Measurements from ENCODE around the gene SKAP1.

DNA sequence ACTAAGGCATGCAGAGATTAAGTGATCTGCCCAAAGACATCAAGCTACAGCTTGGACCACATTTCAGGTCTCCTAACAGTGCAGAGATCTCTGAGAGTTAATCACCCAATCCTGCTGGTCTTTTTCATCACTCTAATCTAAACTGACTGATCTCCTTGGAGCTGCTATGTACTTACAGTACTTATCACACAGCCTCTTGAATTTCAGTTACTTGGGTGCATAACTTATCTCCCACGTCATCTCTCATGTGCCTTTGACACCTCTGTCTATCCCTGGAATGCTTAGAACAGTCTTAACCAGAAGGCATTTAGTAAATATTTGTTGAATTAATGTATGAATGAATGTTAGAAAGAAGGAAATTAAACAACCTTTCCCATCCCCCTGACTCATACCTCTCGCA, 183.4 kb downstream of the SKAP1 start:
- no peak for TF ChIP-seq EP300 (IDR thresholded peaks at IDR 0.05; ENCODE audit: borderline replicate concordance in 1 of 2, low read depth in 1 of 2, low read length in 1 of 2)
- TF ChIP-seq, protein P1, sequence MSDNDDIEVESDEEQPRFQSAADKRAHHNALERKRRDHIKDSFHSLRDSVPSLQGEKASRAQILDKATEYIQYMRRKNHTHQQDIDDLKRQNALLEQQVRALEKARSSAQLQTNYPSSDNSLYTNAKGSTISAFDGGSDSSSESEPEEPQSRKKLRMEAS (IDR thresholded peaks at IDR 0.05; ENCODE audit: low read depth): no peak
- TF ChIP-seq, protein P2, sequence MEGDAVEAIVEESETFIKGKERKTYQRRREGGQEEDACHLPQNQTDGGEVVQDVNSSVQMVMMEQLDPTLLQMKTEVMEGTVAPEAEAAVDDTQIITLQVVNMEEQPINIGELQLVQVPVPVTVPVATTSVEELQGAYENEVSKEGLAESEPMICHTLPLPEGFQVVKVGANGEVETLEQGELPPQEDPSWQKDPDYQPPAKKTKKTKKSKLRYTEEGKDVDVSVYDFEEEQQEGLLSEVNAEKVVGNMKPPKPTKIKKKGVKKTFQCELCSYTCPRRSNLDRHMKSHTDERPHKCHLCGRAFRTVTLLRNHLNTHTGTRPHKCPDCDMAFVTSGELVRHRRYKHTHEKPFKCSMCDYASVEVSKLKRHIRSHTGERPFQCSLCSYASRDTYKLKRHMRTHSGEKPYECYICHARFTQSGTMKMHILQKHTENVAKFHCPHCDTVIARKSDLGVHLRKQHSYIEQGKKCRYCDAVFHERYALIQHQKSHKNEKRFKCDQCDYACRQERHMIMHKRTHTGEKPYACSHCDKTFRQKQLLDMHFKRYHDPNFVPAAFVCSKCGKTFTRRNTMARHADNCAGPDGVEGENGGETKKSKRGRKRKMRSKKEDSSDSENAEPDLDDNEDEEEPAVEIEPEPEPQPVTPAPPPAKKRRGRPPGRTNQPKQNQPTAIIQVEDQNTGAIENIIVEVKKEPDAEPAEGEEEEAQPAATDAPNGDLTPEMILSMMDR (IDR thresholded peaks at IDR 0.05): no peak
- TF ChIP-seq CHD2 (IDR thresholded peaks at IDR 0.05; ENCODE audit: low read length, partially characterized antibody): no peak
- TF ChIP-seq YY1 (IDR thresholded peaks at IDR 0.05; ENCODE audit: low read depth): no peak
- no peak for TF ChIP-seq POLR2AphosphoS5 (IDR thresholded peaks at IDR 0.05; ENCODE audit: low read depth, low read length)
- no peak for TF ChIP-seq ELF1 (IDR thresholded peaks at IDR 0.05)
- no peak for TF ChIP-seq EZH2phosphoT487 (IDR thresholded peaks at IDR 0.05; ENCODE audit: borderline replicate concordance, low read depth)
- no peak for TF ChIP-seq JUND (IDR thresholded peaks at IDR 0.05)
- no peak for TF ChIP-seq TCF12 (IDR thresholded peaks at IDR 0.05)

Measured in SK-N-SH (cell line).